Lower leg skin (tissue), 4 donors: ENCODE measurements around the gene SLC25A10. TPM values are rescaled to one million over a fixed set of nuclear protein-coding genes. Genes with fewer than 3 reads are reported as not detected.
"Not testable (repeated sequence)": the region's sequence is repeated elsewhere in the genome, so short reads cannot be mapped to it uniquely, and the experiment has no call there.

Experiments
- DNase-seq, 2 donors: peaks; one replicate each; pipeline ENCODE4 v3.0.0-alpha.2; 2019; ENCODE audit warnings: low spot score in 2 of 2
- H3K4me3 ChIP-seq: fragments of 200-600 bp; sonication (generic); 2 replicates; pipeline ENCODE4 v1.5.1; 2017; ENCODE audit warnings: mild to moderate bottlenecking, low read depth; ENCODE audit not compliant: poor library complexity, severe bottlenecking
- CTCF ChIP-seq, 3 donors: fragments of 450-650 bp; IDR thresholded peaks; one replicate each; pipeline ENCODE4 v1.5.1; 2016; ENCODE audit warnings: antibody characterized with exemption in 3 of 3, mild to moderate bottlenecking in 3 of 3, moderate library complexity in 2 of 3
- POLR2A ChIP-seq, 2 donors: fragments of 450-650 bp; IDR thresholded peaks; one replicate each; pipeline ENCODE4 v1.6.1; 2016 to 2017; ENCODE audit warnings: antibody characterized with exemption in 2 of 2, mild to moderate bottlenecking in 1 of 2, moderate library complexity in 1 of 2
- WGBS, 2 donors: methylation state at CpG; one replicate each; pipeline ENCODE4 v1.1.5; 2018; 5-methylcytosine and 5-hydroxymethylcytosine counted together
- intact Hi-C: fragments of 100-400 bp; cut with DNase I; formaldehyde crosslinking; loops from one replicate; pipeline ENCODE4 v1.15.0; 2023; ENCODE audit warnings: low total_unique reads
- total RNA-seq, 4 donors: library from RNA; depleted of rRNA; stranded (reverse); fragments of >200 nt; gene quantifications; one replicate each; pipeline ENCODE4 v1.1.0, GENCODE V29; 2016

Gene SLC25A10
- total RNA-seq, 4 donors from 2014 or later: 23.4 to 30.6 (median 25.9) TPM

GRCh38 chr17:81667754-81668153 is 44.3 kb upstream of the SLC25A10 start:
- intact Hi-C loops: no loop called here
- DNase-seq: peak in 1 of 2 donors; percentile 52
- 61 to 62% methylated on average over 18 of the region's 18 CpGs for WGBS, 2 donors

GRCh38 chr17:81672504-81672903 is 39.6 kb upstream of the SLC25A10 start:
- no peak overlapping the region for H3K4me3 ChIP-seq
- WGBS, 2 donors: 80 to 81% methylated on average over 13 to 18 of the region's 18 CpGs
- intact Hi-C loops: no loop called here
- no peak for DNase-seq
- TF ChIP-seq POLR2A (IDR thresholded peaks at IDR 0.05): no peak
- TF ChIP-seq CTCF (IDR thresholded peaks at IDR 0.05): no peak

More at GRCh38 chr17:81667754-81668153, 44.3 kb upstream of the SLC25A10 start:
- no peak overlapping the region for H3K4me3 ChIP-seq
- no peak for TF ChIP-seq POLR2A (IDR thresholded peaks at IDR 0.05)
- TF ChIP-seq CTCF (IDR thresholded peaks at IDR 0.05): no peak

- WGBS, 2 donors: 89 to 93% methylated on average over 16 of the region's 16 CpGs
These were observed 39.1 kb upstream of the SLC25A10 start for GRCh38 chr17:81672954-81673353.

GRCh38 chr17:81673561-81674258 is 38.4 kb upstream of the SLC25A10 start:
- H3K4me3 ChIP-seq: no peak overlapping the region
- 74 to 81% methylated on average over 18 of the region's 18 CpGs for WGBS, 2 donors
- intact Hi-C loops: no loop called here
- no peak for TF ChIP-seq CTCF (IDR thresholded peaks at IDR 0.05)
- no peak for TF ChIP-seq POLR2A (IDR thresholded peaks at IDR 0.05)
- no peak for DNase-seq

More at GRCh38 chr17:81672954-81673353, 39.1 kb upstream of the SLC25A10 start:
- intact Hi-C loops: no loop called here
- TF ChIP-seq POLR2A (IDR thresholded peaks at IDR 0.05) (no peak), CTCF (IDR thresholded peaks at IDR 0.05) (no peak)
- no peak overlapping the region for H3K4me3 ChIP-seq
- no peak for DNase-seq

GRCh38 chr17:81675515-81676221 is 36.4 kb upstream of the SLC25A10 start:
- WGBS, 2 donors: 34 to 35% methylated on average over 18 of the region's 18 CpGs
- TF ChIP-seq CTCF (IDR thresholded peaks at IDR 0.05): peak in 1 of 3 donors; percentile 46
- H3K4me3 ChIP-seq, DNase-seq, intact Hi-C loops: not testable (repeated sequence)
